ENCODE measurements around the gene UXS1. TPM values are rescaled to one million over a fixed set of nuclear protein-coding genes. Genes with fewer than 3 reads are reported as not detected.

UXS1 gene
- total RNA-seq, 4 donors from 2014 or later = 16.7 to 46.2 (median 34.9) TPM

DNA sequence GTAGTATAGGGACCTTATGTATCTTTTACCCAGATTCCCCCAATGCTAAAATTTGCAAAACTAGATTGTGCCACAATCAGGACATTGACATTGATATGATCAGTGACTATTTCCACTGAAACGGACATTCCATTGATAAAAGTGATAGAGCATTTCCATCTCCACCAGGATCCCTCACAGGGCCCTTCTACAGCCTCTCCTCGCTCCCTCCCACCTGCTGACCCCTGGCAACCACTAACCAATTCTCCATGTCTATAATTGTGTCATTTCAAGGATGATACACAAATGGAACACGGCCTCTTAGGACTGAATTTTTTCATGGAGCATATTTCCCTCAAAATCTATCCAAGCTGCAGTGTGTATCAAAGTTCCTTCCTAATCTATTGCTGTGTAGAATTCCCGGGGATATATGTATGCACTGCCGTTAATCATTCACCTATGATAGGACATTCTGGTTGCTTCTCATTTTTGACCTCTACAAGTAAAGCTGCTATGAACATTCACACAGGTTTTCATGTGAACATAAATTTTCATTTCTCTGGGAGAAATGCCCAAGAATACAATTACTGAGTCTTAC lies 67.3 kb downstream of the UXS1 start:
- no peak for DNase-seq (ENCODE audit: low spot score in 2 of 2)
- intact Hi-C loops (cut with DNase I; ENCODE audit: low total_unique reads) = no loop called here
- TF ChIP-seq CTCF (IDR thresholded peaks at IDR 0.05) = no peak
- TF ChIP-seq POLR2A (IDR thresholded peaks at IDR 0.05) = no peak
- H3K4me3 ChIP-seq (ENCODE audit: low read depth, poor library complexity, severe bottlenecking) = no peak overlapping the region
- 92 to 96% methylated on average over 5 of the region's 5 CpGs for WGBS, 2 donors

DNA sequence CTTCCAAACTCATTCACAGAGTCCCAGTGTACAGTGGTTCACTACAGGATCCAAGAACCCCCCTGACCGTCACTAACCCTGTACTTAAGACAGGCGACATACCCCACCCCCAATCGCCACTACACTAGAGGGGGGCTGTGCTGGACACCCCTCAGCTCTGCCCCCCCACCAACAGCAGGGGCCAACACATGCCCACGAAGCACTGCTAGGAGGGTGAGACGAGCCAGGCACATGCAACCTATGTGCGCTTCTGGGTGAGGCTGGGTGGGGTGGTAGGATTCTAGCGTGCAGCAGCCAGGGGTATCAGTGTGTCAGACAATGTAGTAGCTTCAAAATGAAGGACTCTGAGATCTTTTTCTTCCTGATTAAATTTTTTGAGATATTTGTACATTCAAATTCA lies 67.8 kb downstream of the UXS1 start:
- H3K4me3 ChIP-seq (ENCODE audit: low read depth, poor library complexity, severe bottlenecking) = no peak overlapping the region
- intact Hi-C loops (cut with DNase I; ENCODE audit: low total_unique reads) = no loop called here
- TF ChIP-seq POLR2A (IDR thresholded peaks at IDR 0.05) = no peak
- no peak for TF ChIP-seq CTCF (IDR thresholded peaks at IDR 0.05)
- WGBS, 2 donors = 97 to 98% methylated on average over 7 of the region's 7 CpGs
- no peak for DNase-seq (ENCODE audit: low spot score in 2 of 2)

- H3K4me3 ChIP-seq (ENCODE audit: low read depth, poor library complexity, severe bottlenecking) = no peak overlapping the region
- intact Hi-C loops (cut with DNase I; ENCODE audit: low total_unique reads) = no loop called here
- TF ChIP-seq POLR2A (IDR thresholded peaks at IDR 0.05) (no peak), CTCF (IDR thresholded peaks at IDR 0.05) (no peak)
- no peak for DNase-seq (ENCODE audit: low spot score in 2 of 2)
- 65 to 83% methylated on average over 7 of the region's 7 CpGs for WGBS, 2 donors
Measured at GRCh38 chr2:106124905-106125549, 69.1 kb downstream of the UXS1 start.

DNA sequence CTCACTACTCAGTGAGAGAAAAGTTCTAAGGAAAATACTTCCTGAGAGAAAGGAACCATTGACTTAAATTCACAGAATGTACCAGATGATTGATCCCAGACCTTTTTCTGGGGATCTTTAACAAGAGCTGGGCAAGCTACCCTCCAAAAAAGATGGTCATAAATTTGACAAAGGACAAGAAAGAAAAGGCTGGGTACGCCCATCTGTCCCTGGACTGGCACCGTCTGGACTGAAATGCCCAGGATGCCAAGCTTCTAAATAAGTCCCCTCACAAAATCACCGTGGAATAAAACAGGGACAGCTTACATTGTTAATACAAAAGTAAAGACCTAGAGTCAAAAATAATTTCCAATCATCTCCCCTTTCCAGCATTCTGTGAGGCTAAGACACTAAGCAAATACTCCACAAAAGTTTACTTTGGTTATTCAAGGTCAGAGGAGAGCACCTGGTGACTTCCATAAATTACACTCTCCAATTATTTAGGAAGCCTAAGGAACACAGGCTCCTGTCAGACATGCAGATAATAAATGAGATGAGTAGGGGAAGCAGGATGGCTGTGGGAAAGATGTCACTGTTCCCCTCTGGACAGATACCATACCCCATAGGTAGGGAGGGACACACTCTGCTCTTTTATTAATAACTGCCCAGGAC lies 69.9 kb downstream of the UXS1 start:
- no peak overlapping the region for H3K4me3 ChIP-seq (ENCODE audit: low read depth, poor library complexity, severe bottlenecking)
- no peak for TF ChIP-seq POLR2A (IDR thresholded peaks at IDR 0.05)
- TF ChIP-seq CTCF (IDR thresholded peaks at IDR 0.05) = no peak
- WGBS, 2 donors = 85 to 92% methylated on average over 3 of the region's 3 CpGs
- no peak for DNase-seq (ENCODE audit: low spot score in 2 of 2)
- intact Hi-C loops (cut with DNase I; ENCODE audit: low total_unique reads) = no loop called here

DNA sequence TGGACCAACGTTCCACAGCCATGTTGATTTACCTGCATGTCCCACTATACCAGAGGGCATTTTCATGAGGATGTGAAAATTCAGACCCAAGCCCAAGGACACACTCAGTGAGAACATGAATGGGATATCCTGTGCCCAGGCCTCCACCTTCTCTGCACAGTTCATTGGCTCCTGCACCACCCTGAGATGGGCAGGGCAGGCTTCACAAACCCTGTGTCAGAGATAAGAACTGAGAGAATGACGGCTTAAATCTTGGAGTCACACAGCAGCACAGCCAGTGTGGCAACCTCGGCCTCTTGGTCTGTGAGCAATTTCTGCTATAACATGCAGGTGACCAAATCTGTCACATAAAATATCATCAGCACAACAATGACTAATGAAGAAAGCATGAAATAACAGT lies 71.9 kb downstream of the UXS1 start:
- no peak overlapping the region for H3K4me3 ChIP-seq (ENCODE audit: low read depth, poor library complexity, severe bottlenecking)
- 86% methylated on average over 3 of the region's 3 CpGs for WGBS, 2 donors
- intact Hi-C loops (cut with DNase I; ENCODE audit: low total_unique reads) = no loop called here
- TF ChIP-seq CTCF (IDR thresholded peaks at IDR 0.05) = no peak
- no peak for TF ChIP-seq POLR2A (IDR thresholded peaks at IDR 0.05)
- no peak for DNase-seq (ENCODE audit: low spot score in 2 of 2)
